ENCODE measurements around the gene RPS14. TPM values are rescaled to one million over a fixed set of nuclear protein-coding genes. Genes with fewer than 3 reads are reported as not detected.
"Not testable (repeated sequence)": the region's sequence is repeated elsewhere in the genome, so short reads cannot be mapped to it uniquely, and the experiment has no call there.

RPS14 gene
- total and polyA plus RNA-seq, 2 of the 8 experiments (the other 6 are each of a cell fraction or from before 2014, with no cell fraction given): 2,548 to 6,423 TPM

GRCh38 chr5:150476568-150476967, 27.0 kb upstream of the RPS14 start:
- CTCF ChIA-PET (ENCODE audit: partially characterized antibody); POLR2A ChIA-PET (ENCODE audit: partially characterized antibody): not testable (repeated sequence)

More at GRCh38 chr5:150476568-150476967, 27.0 kb upstream of the RPS14 start:
- H3K4me2 ChIP-seq (ENCODE audit: insufficient read depth in 1 of 2, low read depth in 2 of 2, low read length in 2 of 2); H4K5ac ChIP-seq (ENCODE audit: insufficient read length, low read depth, low read length); H3K79me2 ChIP-seq (ENCODE audit: control insufficient read depth in 1 of 2, insufficient read depth in 2 of 2, low read length in 2 of 2); H2AFZ ChIP-seq (ENCODE audit: low read length); H3K4ac ChIP-seq (replicated peaks; ENCODE audit: insufficient read length, low read depth, low read length); H3K56ac ChIP-seq (replicated peaks; ENCODE audit: insufficient read length, low read depth, low read length); DNase-seq (ENCODE audit: low read depth in 1 of 2, low spot score in 2 of 2); H3K79me1 ChIP-seq (ENCODE audit: low read depth, low read length); H3K18ac ChIP-seq (ENCODE audit: extremely low read depth, low read length); H4K8ac ChIP-seq (ENCODE audit: extremely low read depth, insufficient read depth, low read length); H2BK5ac ChIP-seq (ENCODE audit: low read depth, low read length); FAIRE-seq; H3K9ac ChIP-seq (replicated peaks in 1 of 4; ENCODE audit: extremely low read depth in 1 of 4, low read depth in 3 of 4, low read length in 3 of 4); H3K23ac ChIP-seq (ENCODE audit: insufficient read length); H4K20me1 ChIP-seq (replicated peaks in 1 of 2; ENCODE audit: control insufficient read depth in 1 of 2, insufficient read depth in 2 of 2, low read length in 2 of 2); H2BK12ac ChIP-seq (ENCODE audit: low read depth, low read length); H3K23me2 ChIP-seq (ENCODE audit: low read depth, low read length); H3K36me3 ChIP-seq (ENCODE audit: control insufficient read depth in 2 of 4, insufficient read depth in 4 of 4, low read length in 3 of 4); H2BK15ac ChIP-seq (ENCODE audit: low read length); H3K27me3 ChIP-seq (replicated peaks in 1 of 4; ENCODE audit: control insufficient read depth in 3 of 4, extremely low read depth in 1 of 4, insufficient read depth in 3 of 4, low read length in 3 of 4); H3K4me3 ChIP-seq (ENCODE audit: extremely low read depth in 1 of 4, insufficient read depth in 2 of 4, low read depth in 3 of 4, low read length in 4 of 4); H2BK20ac ChIP-seq (ENCODE audit: low read length); H3K14ac ChIP-seq (ENCODE audit: insufficient read length); H3K27ac ChIP-seq (ENCODE audit: low read depth, low read length); H2BK120ac ChIP-seq (replicated peaks; ENCODE audit: low read depth, low read length); H3K9me3 ChIP-seq (ENCODE audit: insufficient read depth in 2 of 2, low read depth in 1 of 2, low read length in 1 of 2): not testable (repeated sequence)
- peaks cover 0 to 20% (median 5%) of the 10 kb centered on the region in 4 experiments; a peak in 6 of 7 replicates for H3K4me1 ChIP-seq (replicated peaks in 1 of 4; ENCODE audit: control insufficient read depth in 3 of 4, insufficient read depth in 4 of 4, low read length in 3 of 4)
- peak overlapping the region; percentile 73 for H4K91ac ChIP-seq (replicated peaks; ENCODE audit: insufficient read length, low read length)
- H2AK5ac ChIP-seq (ENCODE audit: low read depth, low read length): 0 out of 2 replicates have a peak overlapping the region, but pooled peaks have one; percentile 88
- WGBS, 2 experiments (ENCODE audit: extremely low coverage in 1 of 2, insufficient coverage in 1 of 2, insufficient read length in 1 of 2, insufficient replicate concordance in 2 of 2, low coverage in 1 of 2, low lambda C conversion rate in 2 of 2, missing lambda C conversion rate in 1 of 2): 94% methylated on average over 6 of the region's 6 CpGs; no CpG with 5 or more reads in 1 of the 2 experiments
